GM15510 (cell line): ENCODE data around the gene SGCA.

Source experiments
- POLR2A ChIP-seq: IDR thresholded peaks from 3 replicates; pipeline ENCODE4 v1.6.1; 2011; ENCODE audit warnings: borderline replicate concordance; ENCODE audit not compliant: insufficient read length; ENCODE audit errors: extremely low read depth

SGCA gene

DNA sequence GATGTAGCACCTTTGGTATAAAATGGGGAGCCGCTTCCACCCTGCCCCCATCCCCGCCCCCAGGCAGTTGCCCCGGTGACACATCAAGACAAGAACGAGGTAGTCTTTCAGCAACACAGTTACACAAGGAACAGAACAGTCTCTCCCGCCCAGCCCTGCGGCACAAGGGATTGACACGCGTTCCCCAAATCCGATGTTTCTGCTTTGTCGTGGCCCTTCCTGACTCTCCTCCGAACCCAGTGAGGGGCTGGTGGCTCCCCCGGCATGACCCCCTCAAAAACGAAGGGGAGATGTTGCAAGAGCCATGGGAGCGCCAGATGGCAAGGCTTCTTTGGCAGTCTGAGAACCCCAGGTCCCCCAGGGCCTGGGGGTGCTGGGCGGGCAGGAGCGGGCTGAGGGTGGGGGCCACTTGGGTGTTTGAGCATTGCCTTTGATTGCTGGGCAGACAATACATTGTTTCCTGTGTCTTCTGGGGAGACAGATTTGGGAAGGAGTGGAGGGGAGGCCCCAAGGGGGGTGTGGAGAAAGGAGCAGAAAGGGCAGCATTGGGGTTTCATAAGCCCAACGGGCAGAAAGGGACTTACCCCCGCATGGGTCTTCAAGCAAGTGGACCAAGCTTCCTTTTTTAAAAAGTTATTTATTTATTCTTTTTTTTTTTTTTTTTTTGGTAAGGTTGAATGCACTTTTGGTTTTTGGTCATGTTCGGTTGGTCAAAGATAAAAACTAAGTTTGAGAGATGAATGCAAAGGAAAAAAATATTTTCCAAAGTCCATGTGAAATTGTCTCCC, 19.0 kb downstream of the SGCA start:
- TF ChIP-seq POLR2A, result no peak

- no peak for TF ChIP-seq POLR2A
Observed at GRCh38 chr17:50185631-50186471, 20.0 kb downstream of the SGCA start.

DNA sequence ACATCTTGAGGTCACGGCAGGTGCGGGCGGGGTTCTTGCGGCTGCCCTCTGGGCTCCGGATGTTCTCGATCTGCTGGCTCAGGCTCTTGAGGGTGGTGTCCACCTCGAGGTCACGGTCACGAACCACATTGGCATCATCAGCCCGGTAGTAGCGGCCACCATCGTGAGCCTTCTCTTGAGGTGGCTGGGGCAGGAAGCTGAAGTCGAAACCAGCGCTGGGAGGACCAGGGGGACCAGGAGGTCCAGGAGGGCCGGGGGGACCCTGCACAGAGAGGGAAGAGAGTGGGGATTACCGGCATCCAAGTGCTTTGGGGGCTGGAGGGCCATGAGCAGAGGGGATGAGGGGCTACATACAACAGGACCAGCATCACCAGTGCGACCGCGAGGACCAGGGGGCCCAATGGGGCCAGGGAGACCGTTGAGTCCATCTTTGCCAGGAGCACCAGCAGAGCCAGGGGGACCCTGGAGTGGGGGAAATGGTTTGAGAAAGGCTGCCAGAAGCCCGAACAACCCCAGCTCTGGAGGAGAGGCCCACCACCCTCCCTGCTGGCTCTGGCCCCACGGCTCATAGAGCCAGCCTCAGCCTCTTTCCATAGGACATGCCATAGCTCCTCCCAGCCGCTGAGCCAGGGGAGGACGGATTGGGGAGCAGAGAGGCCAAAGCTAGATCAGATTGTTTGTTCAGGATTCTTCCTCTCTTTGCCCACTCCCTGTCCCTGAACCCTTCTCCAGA, 21.0 kb downstream of the SGCA start:
- TF ChIP-seq POLR2A, result no peak

GRCh38 chr17:50187394-50187725, 21.6 kb downstream of the SGCA start:
- TF ChIP-seq POLR2A, result no peak

DNA sequence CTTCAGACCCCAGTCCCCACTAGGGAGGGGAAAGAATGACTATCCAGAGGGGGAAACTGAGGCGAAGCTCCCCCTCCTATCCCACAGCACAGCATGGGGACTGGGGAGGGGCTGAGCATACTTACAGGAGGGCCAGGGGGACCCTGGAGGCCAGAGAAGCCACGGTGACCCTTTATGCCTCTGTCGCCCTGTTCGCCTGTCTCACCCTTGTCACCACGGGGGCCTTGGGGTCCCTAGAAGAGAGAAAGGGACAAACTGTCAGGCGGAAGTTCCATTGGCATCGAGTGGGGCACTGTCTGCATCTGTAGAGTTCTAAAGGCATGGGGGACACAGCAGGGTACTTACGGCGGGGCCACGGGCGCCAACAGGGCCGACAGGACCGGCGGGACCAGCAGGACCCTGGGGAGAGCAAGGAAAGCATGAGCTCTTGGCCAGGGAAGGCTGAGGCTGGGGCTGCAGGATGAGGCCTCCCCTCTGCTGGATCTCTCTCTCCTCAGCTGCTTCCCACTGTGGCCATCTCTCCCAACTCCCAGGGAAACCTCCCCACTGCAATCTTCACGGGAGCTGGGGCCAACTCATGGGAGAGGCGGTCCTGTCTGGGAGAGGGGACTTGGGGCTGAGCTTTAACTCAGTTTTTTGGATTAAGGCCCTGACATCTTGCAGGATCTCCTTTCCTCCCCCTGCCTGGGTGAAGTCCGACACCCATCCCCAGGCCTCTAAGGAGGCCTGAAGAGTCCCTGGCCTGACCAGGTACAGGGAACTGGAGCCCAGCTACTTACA, 22.1 kb downstream of the SGCA start:
- no peak for TF ChIP-seq POLR2A

GRCh38 chr17:50188531-50188920, 22.7 kb downstream of the SGCA start:
- TF ChIP-seq POLR2A, result no peak

GRCh38 chr17:50188921-50189549, 23.2 kb downstream of the SGCA start:
- no peak for TF ChIP-seq POLR2A

- no peak for TF ChIP-seq POLR2A
Observed at GRCh38 chr17:50189550-50190292, 23.9 kb downstream of the SGCA start.

GRCh38 chr17:50190293-50190602, 24.4 kb downstream of the SGCA start:
- no peak for TF ChIP-seq POLR2A

GRCh38 chr17:50190603-50191358, 25.0 kb downstream of the SGCA start:
- no peak for TF ChIP-seq POLR2A

DNA sequence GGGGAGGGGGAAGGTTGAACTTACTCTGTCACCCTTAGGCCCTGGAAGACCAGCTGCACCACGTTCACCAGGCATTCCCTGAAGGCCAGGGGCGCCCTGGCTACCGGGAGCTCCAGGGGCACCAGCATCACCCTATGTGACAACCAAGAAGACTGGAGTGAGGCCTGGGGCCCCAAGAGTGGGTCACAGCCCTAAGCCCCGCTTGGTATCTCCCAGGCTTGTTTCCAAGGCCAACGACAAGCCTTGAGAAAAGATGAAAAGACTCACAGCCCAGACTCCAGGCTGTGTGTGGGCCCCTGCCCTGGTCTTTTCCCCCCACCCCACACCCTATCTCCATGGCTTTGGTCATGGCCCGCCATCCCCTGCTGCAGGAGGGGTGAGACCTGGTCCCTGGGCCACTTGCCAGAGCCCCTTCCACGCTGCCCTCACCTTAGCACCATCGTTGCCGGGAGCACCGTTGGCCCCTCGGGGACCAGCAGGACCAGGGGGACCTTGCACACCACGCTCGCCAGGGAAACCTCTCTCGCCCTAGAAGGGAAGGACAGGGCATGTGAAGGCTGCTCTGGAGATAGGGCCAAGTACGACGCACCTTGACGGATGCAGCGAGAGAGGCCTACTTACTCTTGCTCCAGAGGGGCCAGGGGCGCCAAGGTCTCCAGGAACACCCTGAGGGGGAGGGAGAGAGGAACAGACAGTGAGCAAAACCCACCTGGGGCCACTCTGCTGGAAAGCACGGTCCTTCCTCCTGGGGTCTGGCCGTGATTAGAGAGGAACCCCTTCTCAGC, 25.7 kb downstream of the SGCA start:
- no peak for TF ChIP-seq POLR2A

DNA sequence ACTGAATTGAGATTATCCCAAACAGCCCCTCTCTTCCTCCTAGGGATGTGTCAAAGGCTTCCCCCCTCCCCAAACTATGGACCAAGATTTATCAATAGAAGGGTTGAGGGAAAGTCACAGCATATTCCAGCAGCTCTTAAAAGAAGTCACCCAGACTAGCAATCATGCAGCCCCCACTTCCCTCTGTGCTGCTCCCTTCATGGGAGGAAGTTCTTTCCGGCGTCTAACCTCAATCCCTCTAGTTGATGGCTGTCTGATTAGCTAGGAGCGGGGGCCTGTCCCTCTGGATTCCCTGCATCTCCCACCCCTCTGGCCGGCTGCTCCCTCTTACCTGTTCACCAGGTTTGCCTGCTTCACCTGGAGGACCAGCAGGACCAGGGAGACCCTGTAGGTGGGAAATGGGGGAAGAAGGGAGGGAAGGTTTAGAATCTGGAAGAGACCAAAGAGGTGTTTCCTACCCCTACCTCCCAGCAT, 26.4 kb downstream of the SGCA start:
- no peak for TF ChIP-seq POLR2A
